Activated CD4-positive, alpha-beta T cell treated with anti-CD3 and anti-CD28 coated beads, Interleukin-2, amount 10 ng/mL, durations not matched to agents 7 days and 5 days (primary cell): ENCODE results near the gene CLCN3. TPM values are rescaled to one million over a fixed set of nuclear protein-coding genes. Genes with fewer than 3 reads are reported as not detected.

ENCODE experiments used
- CTCF ChIA-PET: fragments of 350-600 bp; sonication (Branson Sonifier 250); formaldehyde crosslinking; loops from one replicate; lab custom pipeline; 2021; ENCODE audit warnings: antibody characterized with exemption; lab: Charles Lee
- POLR2A ChIA-PET: fragments of 350-600 bp; sonication (Branson Sonifier 250); formaldehyde crosslinking; loops from one replicate; lab custom pipeline; 2021; ENCODE audit warnings: antibody characterized with exemption; lab: Charles Lee
- DNase-seq: peaks from one replicate; pipeline ENCODE4 v3.0.0-alpha.2; 2020
- H3K27ac Mint-ChIP-seq: one replicate; pipeline ENCODE4 v1.8.0; 2021; ENCODE audit warnings: mild to moderate bottlenecking, moderate library complexity, mixed read lengths
- H3K27me3 Mint-ChIP-seq: one replicate; pipeline ENCODE4 v1.8.0; 2021; ENCODE audit warnings: mixed read lengths
- H3K36me3 Mint-ChIP-seq: one replicate; pipeline ENCODE4 v1.8.0; 2021; ENCODE audit warnings: low read depth, mixed read lengths
- H3K4me1 Mint-ChIP-seq: one replicate; pipeline ENCODE4 v1.8.0; 2021; ENCODE audit warnings: mixed read lengths
- H3K4me3 Mint-ChIP-seq: one replicate; pipeline ENCODE4 v1.8.0; 2021; ENCODE audit warnings: mild to moderate bottlenecking, moderate library complexity, mixed read lengths
- H3K9me3 Mint-ChIP-seq: one replicate; pipeline ENCODE4 v1.8.0; 2021; ENCODE audit warnings: mixed read lengths
- total RNA-seq, 2 experiments: library from RNA; stranded (reverse); gene quantifications; one replicate each; pipeline ENCODE4 v1.2.3, GENCODE V29; 2021

The CLCN3 gene
- total RNA-seq, 2 experiments from 2014 or later: 27.9 to 28.6 TPM

GRCh38 chr4:169640261-169640870 lies 20.0 kb downstream of the CLCN3 start:
- Mint-ChIP-seq H3K4me3 (no peak overlapping the region), H3K4me1 (peaks cover 5% of the 10 kb centered on the region), H3K27ac (no peak overlapping the region), H3K36me3 (peaks cover 42% of the 10 kb centered on the region), H3K9me3 (no peaks in the 10 kb centered on the region), H3K27me3 (no peaks in the 10 kb centered on the region)
- no peak for DNase-seq
- POLR2A ChIA-PET: no interaction called here
- CTCF ChIA-PET: interaction anchor here (1.5 kb wide), 1 partner anchor 19 kb away, joined by 4 read pairs; no protein-coding TSS in a partner anchor

GRCh38 chr4:169644802-169645201 lies 24.4 kb downstream of the CLCN3 start:
- no peaks in the 10 kb centered on the region for H3K27me3 Mint-ChIP-seq
- POLR2A ChIA-PET: no interaction called here
- DNase-seq: no peak
- peaks cover 20% of the 10 kb centered on the region for H3K36me3 Mint-ChIP-seq
- no peaks in the 10 kb centered on the region for H3K4me1 Mint-ChIP-seq
- no peak overlapping the region for H3K27ac Mint-ChIP-seq
- CTCF ChIA-PET: interaction anchor here (1.0 to 1.4 kb wide), 2 partner anchors 14 to 16 kb away, joined by 3 to 4 read pairs; no protein-coding TSS in a partner anchor
- H3K9me3 Mint-ChIP-seq: no peaks in the 10 kb centered on the region
- no peak overlapping the region for H3K4me3 Mint-ChIP-seq

- CTCF ChIA-PET: interaction anchor here (0.8 to 1.5 kb wide), 3 partner anchors 15 to 21 kb away, joined by 3 read pairs; no protein-coding TSS in a partner anchor
- Mint-ChIP-seq H3K27ac (no peak overlapping the region), H3K27me3 (no peaks in the 10 kb centered on the region), H3K4me3 (no peak overlapping the region), H3K4me1 (no peaks in the 10 kb centered on the region), H3K9me3 (no peaks in the 10 kb centered on the region), H3K36me3 (peaks cover 16% of the 10 kb centered on the region)
- no peak for DNase-seq
- POLR2A ChIA-PET: no interaction called here
These were observed 25.2 kb downstream of the CLCN3 start for GRCh38 chr4:169645627-169646026.

GRCh38 chr4:169649545-169650226 lies 29.3 kb downstream of the CLCN3 start:
- H3K9me3 Mint-ChIP-seq: no peaks in the 10 kb centered on the region
- H3K4me3 Mint-ChIP-seq: no peak overlapping the region
- DNase-seq: no peak
- ChIA-PET CTCF (interaction anchor here (0.6 to 1.6 kb wide), 3 partner anchors 23 to 1417 kb away, joined by 3 read pairs; no protein-coding TSS in a partner anchor), POLR2A (interaction anchor here (0.5 kb wide), 1 partner anchor 10 kb away, joined by 4 read pairs; no protein-coding TSS in a partner anchor)
- no peak overlapping the region for H3K27ac Mint-ChIP-seq
- H3K4me1 Mint-ChIP-seq: peaks cover 4% of the 10 kb centered on the region
- no peaks in the 10 kb centered on the region for H3K27me3 Mint-ChIP-seq
- H3K36me3 Mint-ChIP-seq: peaks cover 22% of the 10 kb centered on the region

- no peak overlapping the region for H3K4me3 Mint-ChIP-seq
- POLR2A ChIA-PET: interaction anchor here (0.5 kb wide), 1 partner anchor 9 kb away, joined by 4 read pairs; no protein-coding TSS in a partner anchor
These were observed 30.0 kb downstream of the CLCN3 start for GRCh38 chr4:169650227-169650936.

GRCh38 chr4:169652535-169652934 lies 32.2 kb downstream of the CLCN3 start:
- ChIA-PET CTCF (no interaction called here), POLR2A (no interaction called here)
- no peaks in the 10 kb centered on the region for H3K27me3 Mint-ChIP-seq
- H3K9me3 Mint-ChIP-seq: no peaks in the 10 kb centered on the region
- peaks cover 27% of the 10 kb centered on the region for H3K36me3 Mint-ChIP-seq
- H3K4me3 Mint-ChIP-seq: no peak overlapping the region
- no peak for DNase-seq
- H3K4me1 Mint-ChIP-seq: peaks cover 4% of the 10 kb centered on the region
- no peak overlapping the region for H3K27ac Mint-ChIP-seq

More at GRCh38 chr4:169650227-169650936, 30.0 kb downstream of the CLCN3 start:
- peaks cover 4% of the 10 kb centered on the region for H3K4me1 Mint-ChIP-seq
- H3K27me3 Mint-ChIP-seq: no peaks in the 10 kb centered on the region
- no peaks in the 10 kb centered on the region for H3K9me3 Mint-ChIP-seq
- H3K27ac Mint-ChIP-seq: no peak overlapping the region
- DNase-seq: no peak
- CTCF ChIA-PET: interaction anchor here (1.6 kb wide), 1 partner anchor 24 kb away, joined by 3 read pairs; no protein-coding TSS in a partner anchor
- H3K36me3 Mint-ChIP-seq: peaks cover 23% of the 10 kb centered on the region

GRCh38 chr4:169655401-169655800 lies 35.0 kb downstream of the CLCN3 start:
- H3K9me3 Mint-ChIP-seq: no peaks in the 10 kb centered on the region
- peaks cover 17% of the 10 kb centered on the region for H3K4me1 Mint-ChIP-seq
- no peak overlapping the region for H3K4me3 Mint-ChIP-seq
- no peak for DNase-seq
- ChIA-PET POLR2A (no interaction called here), CTCF (interaction anchor here (0.6 kb wide), 1 partner anchor 1428 kb away, joined by 4 read pairs; no protein-coding TSS in a partner anchor)
- peaks cover 20% of the 10 kb centered on the region for H3K36me3 Mint-ChIP-seq
- H3K27me3 Mint-ChIP-seq: no peaks in the 10 kb centered on the region
- H3K27ac Mint-ChIP-seq: no peak overlapping the region

- CTCF ChIA-PET: interaction anchor here (1.2 kb wide), 1 partner anchor 45 kb away, joined by 3 read pairs; the partner anchor contains the start of gene NEK1
- POLR2A ChIA-PET: no interaction called here
- peaks cover 17% of the 10 kb centered on the region for H3K4me1 Mint-ChIP-seq
- no peak for DNase-seq
- H3K27ac Mint-ChIP-seq: no peak overlapping the region
- no peak overlapping the region for H3K4me3 Mint-ChIP-seq
- H3K27me3 Mint-ChIP-seq: no peaks in the 10 kb centered on the region
- H3K36me3 Mint-ChIP-seq: peaks cover 19% of the 10 kb centered on the region
- no peaks in the 10 kb centered on the region for H3K9me3 Mint-ChIP-seq
These were observed 37.2 kb downstream of the CLCN3 start for GRCh38 chr4:169657470-169658107.

GRCh38 chr4:169658196-169658595 lies 37.8 kb downstream of the CLCN3 start:
- H3K9me3 Mint-ChIP-seq: no peaks in the 10 kb centered on the region
- H3K27ac Mint-ChIP-seq: no peak overlapping the region
- no peak for DNase-seq
- H3K36me3 Mint-ChIP-seq: peaks cover 15% of the 10 kb centered on the region
- no peaks in the 10 kb centered on the region for H3K27me3 Mint-ChIP-seq
- H3K4me3 Mint-ChIP-seq: no peak overlapping the region
- CTCF ChIA-PET: interaction anchor here (1.5 to 1.7 kb wide), 2 partner anchors 13 to 38 kb away, joined by 4 to 6 read pairs; partner anchors contain the start of gene CLCN3
- H3K4me1 Mint-ChIP-seq: peaks cover 15% of the 10 kb centered on the region
- POLR2A ChIA-PET: no interaction called here

- DNase-seq: no peak
- no peaks in the 10 kb centered on the region for H3K27me3 Mint-ChIP-seq
- no peaks in the 10 kb centered on the region for H3K9me3 Mint-ChIP-seq
- H3K27ac Mint-ChIP-seq: no peak overlapping the region
- ChIA-PET POLR2A (interaction anchor here (0.6 to 1.0 kb wide), 3 partner anchors 9 to 38 kb away, joined by 3 to 4 read pairs (median 3); no protein-coding TSS in a partner anchor), CTCF (interaction anchor here (0.7 to 1.7 kb wide), 5 partner anchors 10 to 41 kb away, joined by 3 to 6 read pairs (median 4); partner anchors contain the start of gene CLCN3)
- peaks cover 9% of the 10 kb centered on the region for H3K36me3 Mint-ChIP-seq
- no peak overlapping the region for H3K4me3 Mint-ChIP-seq
- H3K4me1 Mint-ChIP-seq: peaks cover 19% of the 10 kb centered on the region
These were observed 38.8 kb downstream of the CLCN3 start for GRCh38 chr4:169658975-169659715.
